IMR-90 (cell line): ENCODE results near the gene EIF3L. TPM values are rescaled to one million over a fixed set of nuclear protein-coding genes. Genes with fewer than 3 reads are reported as not detected.

Source experiments
- ATAC-seq: fragments of 200-7000 bp; cut with Tn5 transposase; 2 replicates; pipeline ENCODE4 v1.9.1; 2020; ENCODE audit warnings: low read depth, mild to moderate bottlenecking, moderate library complexity
- BruUV-seq: library from RNA; stranded (reverse); fragments of 400-500 nt; replicated peaks from 2 replicates; lab custom pipeline; 2021; lab: Mats Ljungman, UMichigan
- CTCF ChIA-PET: fragments of 300-600 bp; formaldehyde crosslinking; extraction: SDS; loops from one replicate; lab custom pipeline; 2021; ENCODE audit warnings: antibody characterized with exemption; lab: Yijun Ruan, JAX
- POLR2A ChIA-PET: fragments of 300-600 bp; sonication (Branson Sonifier 250); formaldehyde crosslinking; loops from one replicate; lab custom pipeline; 2022; ENCODE audit warnings: antibody characterized with exemption; ENCODE audit not compliant: unreplicated experiment; lab: Charles Lee
- DNase-seq: peaks from one replicate; pipeline ENCODE4 v3.0.0; 2013
- H2AFZ ChIP-seq: replicated peaks from 2 replicates; pipeline ENCODE3; 2013; ENCODE audit warnings: low read length, mild to moderate bottlenecking; ENCODE audit not compliant: poor library complexity
- H2AK5ac ChIP-seq: 2 replicates; pipeline ENCODE4 v1.6.1; 2013; ENCODE audit warnings: low read depth, low read length, inconsistent platforms
- H2AK9ac ChIP-seq: replicated peaks from 2 replicates; pipeline ENCODE3; 2013; ENCODE audit warnings: mild to moderate bottlenecking, low read depth, low read length, moderate library complexity; ENCODE audit not compliant: poor library complexity
- H2BK120ac ChIP-seq: 2 replicates; pipeline ENCODE4 v1.6.1; 2013; ENCODE audit warnings: low read depth, low read length, inconsistent platforms
- H2BK15ac ChIP-seq: 3 replicates; pipeline ENCODE4 v1.6.1; 2013; ENCODE audit warnings: low read depth, low read length, inconsistent platforms
- H2BK20ac ChIP-seq: 2 replicates; pipeline ENCODE4 v1.6.1; 2013; ENCODE audit warnings: low read depth, mild to moderate bottlenecking, inconsistent platforms, low read length, moderate library complexity
- H2BK5ac ChIP-seq: 2 replicates; pipeline ENCODE4 v1.6.1; 2013; ENCODE audit warnings: mild to moderate bottlenecking, low read depth, low read length, inconsistent platforms; ENCODE audit not compliant: poor library complexity, severe bottlenecking
- H3K14ac ChIP-seq: replicated peaks from 2 replicates; pipeline ENCODE4 v1.6.1; 2013; ENCODE audit warnings: low read depth, low read length, inconsistent platforms
- H3K18ac ChIP-seq: 2 replicates; pipeline ENCODE4 v1.6.1; 2013; ENCODE audit warnings: low read depth, low read length, control low read depth
- H3K23ac ChIP-seq: 2 replicates; pipeline ENCODE4 v1.6.1; 2013; ENCODE audit warnings: low read depth, low read length, inconsistent platforms
- H3K27ac ChIP-seq: 2 replicates; pipeline ENCODE4 v1.5.1; 2013; ENCODE audit warnings: mild to moderate bottlenecking, control low read depth, low read length; ENCODE audit not compliant: insufficient read depth
- H3K27me3 ChIP-seq: 2 replicates; pipeline ENCODE4 v1.6.1; 2013; ENCODE audit warnings: low read length; ENCODE audit not compliant: control insufficient read depth, insufficient read depth
- H3K36me3 ChIP-seq: 2 replicates; pipeline ENCODE4 v1.6.1; 2013; ENCODE audit warnings: low read length, mixed read lengths; ENCODE audit not compliant: control insufficient read depth, insufficient read depth
- H3K4ac ChIP-seq: 2 replicates; pipeline ENCODE4 v1.6.1; 2013; ENCODE audit warnings: low read depth, low read length, inconsistent platforms
- H3K4me1 ChIP-seq: 2 replicates; pipeline ENCODE4 v1.6.1; 2013; ENCODE audit warnings: low read length, mixed read lengths; ENCODE audit not compliant: control insufficient read depth, insufficient read depth
- H3K4me2 ChIP-seq: 2 replicates; pipeline ENCODE4 v1.6.1; 2013; ENCODE audit warnings: low read depth, mild to moderate bottlenecking, control low read depth, low read length, moderate library complexity
- H3K4me3 ChIP-seq: 2 replicates; pipeline ENCODE4 v1.5.1; 2013; ENCODE audit warnings: low read depth, mild to moderate bottlenecking, control low read depth, low read length, moderate library complexity; ENCODE audit not compliant: insufficient read depth
- H3K56ac ChIP-seq: 2 replicates; pipeline ENCODE4 v1.6.1; 2013; ENCODE audit warnings: low read length, inconsistent platforms; ENCODE audit not compliant: insufficient read depth; ENCODE audit errors: extremely low read depth
- H3K79me1 ChIP-seq, 2 experiments: 2 replicates each; pipeline ENCODE4 v1.6.1; 2013; ENCODE audit warnings: low read length in 2 of 2, inconsistent platforms in 1 of 2, low read depth in 1 of 2
- H3K9ac ChIP-seq: 2 replicates; pipeline ENCODE4 v1.6.1; 2013; ENCODE audit warnings: low read depth, low read length, control low read depth
- H3K9me1 ChIP-seq: 2 replicates; pipeline ENCODE4 v1.6.1; 2013; ENCODE audit warnings: low read length, inconsistent platforms; ENCODE audit not compliant: insufficient read depth
- H3K9me3 ChIP-seq: 2 replicates; pipeline ENCODE4 v1.6.1; 2013; ENCODE audit warnings: low read length; ENCODE audit not compliant: control insufficient read depth, insufficient read depth
- H4K20me1 ChIP-seq: 2 replicates; pipeline ENCODE4 v1.6.1; 2013; ENCODE audit warnings: low read length, inconsistent platforms; ENCODE audit not compliant: insufficient read depth
- H4K5ac ChIP-seq: 2 replicates; pipeline ENCODE4 v1.6.1; 2013; ENCODE audit warnings: mild to moderate bottlenecking, low read depth, low read length, control low read depth
- H4K8ac ChIP-seq, 2 experiments: 2 replicates each; pipeline ENCODE4 v1.6.1; 2013; ENCODE audit warnings: low read depth in 2 of 2, low read length in 2 of 2, control low read depth in 1 of 2, inconsistent platforms in 1 of 2
- H4K91ac ChIP-seq: 2 replicates; pipeline ENCODE4 v1.6.1; 2013; ENCODE audit warnings: low read depth, low read length, inconsistent platforms; ENCODE audit not compliant: insufficient read depth
- BHLHE40 ChIP-seq: fragments of 150-350 bp; IDR thresholded peaks from 2 replicates; pipeline ENCODE4 v1.6.1; 2016; ENCODE audit warnings: mild to moderate bottlenecking, low read depth, low read length
- CEBPB ChIP-seq: IDR thresholded peaks from 2 replicates; pipeline ENCODE4 v1.6.1; 2012; ENCODE audit warnings: low read depth, low read length, improper control_type of control experiment
- CTCF ChIP-seq: conservative IDR thresholded peaks from 2 replicates; pipeline ENCODE4 v1.5.1; 2012; ENCODE audit warnings: mild to moderate bottlenecking, low read depth, low read length, improper control_type of control experiment
- ELK1 ChIP-seq: fragments of 150-350 bp; IDR thresholded peaks from 2 replicates; pipeline ENCODE4 v1.6.1; 2016; ENCODE audit warnings: low read depth, mild to moderate bottlenecking, low read length, moderate library complexity, borderline replicate concordance
- FOS ChIP-seq: fragments of 150-350 bp; IDR thresholded peaks from 2 replicates; pipeline ENCODE4 v1.6.1; 2016; ENCODE audit warnings: low read depth, low read length
- MAFK ChIP-seq: IDR thresholded peaks from 2 replicates; pipeline ENCODE4 v1.6.1; 2012; ENCODE audit warnings: low read depth, low read length, improper control_type of control experiment
- MAZ ChIP-seq: IDR thresholded peaks from 2 replicates; pipeline ENCODE4 v1.6.1; 2012; ENCODE audit warnings: low read depth, mild to moderate bottlenecking, low read length, improper control_type of control experiment, moderate library complexity, borderline replicate concordance
- MXI1 ChIP-seq: IDR thresholded peaks from 2 replicates; pipeline ENCODE4 v1.6.1; 2012; ENCODE audit warnings: low read depth, mild to moderate bottlenecking, low read length, moderate library complexity, borderline replicate concordance
- NFE2L2 ChIP-seq: fragments of 150-350 bp; IDR thresholded peaks from 2 replicates; pipeline ENCODE4 v1.6.1; 2016; ENCODE audit warnings: low read depth, mild to moderate bottlenecking, low read length
- RAD21 ChIP-seq: IDR thresholded peaks from 2 replicates; pipeline ENCODE4 v1.6.1; 2012; ENCODE audit warnings: low read length, improper control_type of control experiment
- RFX5 ChIP-seq: IDR thresholded peaks from 2 replicates; pipeline ENCODE4 v1.8.0; 2012; ENCODE audit warnings: low read depth, mild to moderate bottlenecking, low read length, moderate library complexity
- SMC3 ChIP-seq: fragments of 150-350 bp; IDR thresholded peaks from 2 replicates; pipeline ENCODE4 v1.6.1; 2016; ENCODE audit warnings: low read depth, mild to moderate bottlenecking, antibody characterized with exemption, low read length, moderate library complexity
- USF2 ChIP-seq: fragments of 150-350 bp; IDR thresholded peaks from 2 replicates; pipeline ENCODE4 v1.6.1; 2017; ENCODE audit warnings: mild to moderate bottlenecking, antibody characterized with exemption, low read length, low read depth
- WGBS, 2 experiments: methylation state at CpG; one replicate each; pipeline versions ENCODE4 v1.1.5 to v1.1.7; 2013; ENCODE audit warnings: missing lambda C conversion rate in 2 of 2; ENCODE audit not compliant: insufficient read length in 1 of 2; ENCODE audit errors: extremely low coverage in 2 of 2; 5-methylcytosine and 5-hydroxymethylcytosine counted together
- dilution Hi-C: fragments of 300-500 bp; cut with HindIII; formaldehyde crosslinking; loops from one replicate; pipeline ENCODE4 v1.14.3; 2018; ENCODE audit warnings: low sequenced_read_pairs; ENCODE audit not compliant: unreplicated experiment
- in situ Hi-C: fragments of 300-500 bp; cut with MboI; formaldehyde crosslinking; loops from 3 replicates; pipeline ENCODE4 v1.14.3; 2019; ENCODE audit warnings: low sequenced_read_pairs, inconsistent platforms, mixed read lengths
- intact Hi-C: fragments of 100-400 bp; cut with micrococcal nuclease; formaldehyde crosslinking; loops from 2 replicates; pipeline ENCODE4 v1.10.0; 2022
- polyA plus RNA-seq, 3 experiments: library from polyadenylated mRNA; depleted of rRNA; stranded (reverse); fragments of >200 nt; gene quantifications; 2 replicates each; pipeline ENCODE4 v1.2.3, GENCODE V29; 2012; ENCODE audit warnings: low replicate concordance in 1 of 3
- total RNA-seq: library from RNA; depleted of rRNA; stranded (reverse); fragments of >200 nt; gene quantifications from 2 replicates; pipeline ENCODE4 v1.2.3, GENCODE V29; 2012

EIF3L gene
- total and polyA plus RNA-seq, 2 of the 4 experiments (the other 2 are of a cell fraction), result 391 to 593 TPM

GRCh38 chr22:37933711-37934376 lies 84.6 kb downstream of the EIF3L start:
- Histone ChIP-seq H2AFZ (peak overlapping the region; percentile 72), H3K23ac (0 out of 2 replicates have a peak overlapping the region, but pooled peaks have one; percentile 33), H3K4ac (peak overlapping the region; percentile 66), H2AK9ac (peak overlapping the region; percentile 89), H3K18ac (no peak overlapping the region), H3K9me3 (no peaks in the 10 kb centered on the region), H3K27ac (peak overlapping the region; percentile 48), H3K4me2 (0 out of 2 replicates have a peak overlapping the region, but pooled peaks have one; percentile 37), H2BK5ac (peak overlapping the region; percentile 56), H2BK120ac (peak overlapping the region; percentile 55), H2BK15ac (peak overlapping the region; percentile 43; the same call in 1 of the 3 replicates), H4K20me1 (peaks cover 31% of the 10 kb centered on the region), H3K56ac (no peak overlapping the region), H2AK5ac (peak overlapping the region; percentile 95), H3K4me1 (peaks cover 16% of the 10 kb centered on the region), H3K9me1 (peaks cover 8% of the 10 kb centered on the region), H2BK20ac (0 out of 2 replicates have a peak overlapping the region, but pooled peaks have one; percentile 65), H4K8ac (peak overlapping the region in 1 of 2 experiments; percentile 81; a peak in 2 of 4 replicates), H3K4me3 (no peak overlapping the region), H3K9ac (peak overlapping the region; percentile 31; the same call in 1 of the 2 replicates), H3K36me3 (peaks cover 38% of the 10 kb centered on the region), H4K91ac (peak overlapping the region; percentile 75), H3K14ac (peak overlapping the region; percentile 80), H3K79me1 (peaks cover 3 to 40% of the 10 kb centered on the region in 2 experiments; a peak in 3 of 4 replicates), H3K27me3 (no peaks in the 10 kb centered on the region), H4K5ac (peak overlapping the region; percentile 10; the same call in 1 of the 2 replicates)
- no TSS peak for BruUV-seq
- ATAC-seq, result peak; percentile 99
- DNase-seq, result peak; percentile 86
- ChIA-PET POLR2A (no interaction called here), CTCF (interaction anchor here (0.5 to 0.9 kb wide), 4 partner anchors 32 to 48 kb away, joined by 3 to 7 read pairs (median 4); no protein-coding TSS in a partner anchor)
- intact Hi-C loops (loop anchor here (1.0 to 5.0 kb wide), 3 partner anchors 29 to 117 kb away; no protein-coding TSS in a partner anchor), dilution Hi-C loops (no loop called here), in situ Hi-C loops (no loop called here)
- WGBS, 2 experiments, result 4% methylated on average over 5 of the region's 13 CpGs; no CpG with 5 or more reads in 1 of the 2 experiments
- TF ChIP-seq RAD21 (peak; percentile 69), USF2 (peak; percentile 20; the same call in 1 of the 2 replicates), FOS (peak; percentile 89), BHLHE40 (0 out of 2 replicates have a peak, but pooled peaks have one; percentile 16), CEBPB (no peak), ELK1 (no peak), CTCF (peak; percentile 99), MXI1 (peak; percentile 43; the same call in 1 of the 2 replicates), RFX5 (no peak), MAZ (peak; percentile 62; the same call in 1 of the 2 replicates), NFE2L2 (no peak), SMC3 (peak; percentile 73), MAFK (no peak)
